GM23338 (cell line): Measurements from ENCODE around the gene ENTPD7.

Experiments
- CREB1 ChIP-seq: fragments of 250-450 bp; sonication (Bioruptor Pico); IDR thresholded peaks from 2 replicates; pipeline ENCODE4 v1.5.0; 2020; ENCODE audit warnings: low read depth, mild to moderate bottlenecking, moderate library complexity
- EZH2 ChIP-seq: fragments of 200-600 bp; sonication (generic); IDR thresholded peaks from one replicate; pipeline ENCODE4 v1.8.0; 2017; ENCODE audit warnings: antibody characterized with exemption, mild to moderate bottlenecking, low read depth; ENCODE audit not compliant: unreplicated experiment
- EZH2phosphoT487 ChIP-seq: fragments of 200-600 bp; sonication (generic); IDR thresholded peaks from one replicate; pipeline ENCODE4 v1.8.1; 2018; ENCODE audit warnings: antibody characterized with exemption; ENCODE audit not compliant: unreplicated experiment
- JUNB ChIP-seq: IDR thresholded peaks from one replicate; pipeline ENCODE4 v1.6.1; 2016; ENCODE audit warnings: antibody characterized with exemption; ENCODE audit not compliant: unreplicated experiment
- NANOG ChIP-seq: IDR thresholded peaks from 2 replicates; pipeline ENCODE4 v1.6.1; 2016; ENCODE audit warnings: antibody characterized with exemption, borderline replicate concordance
- POLR2AphosphoS5 ChIP-seq: IDR thresholded peaks from 2 replicates; pipeline ENCODE4 v1.6.1; 2016; ENCODE audit warnings: antibody characterized with exemption, low read depth
- STAT1 ChIP-seq: IDR thresholded peaks from one replicate; pipeline ENCODE4 v1.6.1; 2016; ENCODE audit warnings: antibody characterized with exemption; ENCODE audit not compliant: unreplicated experiment
- ZNF114 ChIP-seq: fragments of 250-450 bp; sonication (Bioruptor Pico); IDR thresholded peaks from 2 replicates; pipeline ENCODE4 v1.5.0; 2020; ENCODE audit warnings: mild to moderate bottlenecking, moderate library complexity
- ZNF331 ChIP-seq: fragments of 250-450 bp; sonication (Bioruptor Pico); IDR thresholded peaks from 2 replicates; pipeline ENCODE4 v1.5.0; 2020; ENCODE audit warnings: low read depth, mild to moderate bottlenecking, moderate library complexity
- TF ChIP-seq, protein P1 (sequence below), 2 experiments: fragments of 200-600 bp in 1 of 2; sonication (generic) in 1 of 2; conservative IDR thresholded peaks; 2 replicates each; pipeline versions ENCODE4 v1.5.1 to v1.6.1; 2016 to 2017; ENCODE audit warnings: antibody characterized with exemption in 2 of 2, low read depth in 2 of 2, mild to moderate bottlenecking in 2 of 2, moderate library complexity in 1 of 2
- TF ChIP-seq, protein P2 (sequence below): IDR thresholded peaks from one replicate; pipeline ENCODE4 v1.6.1; 2018; ENCODE audit warnings: antibody characterized with exemption; ENCODE audit not compliant: unreplicated experiment
- TF ChIP-seq, protein P3 (sequence below): IDR thresholded peaks from 2 replicates; pipeline ENCODE4 v1.6.1; 2016; ENCODE audit warnings: antibody characterized with exemption

DNA sequence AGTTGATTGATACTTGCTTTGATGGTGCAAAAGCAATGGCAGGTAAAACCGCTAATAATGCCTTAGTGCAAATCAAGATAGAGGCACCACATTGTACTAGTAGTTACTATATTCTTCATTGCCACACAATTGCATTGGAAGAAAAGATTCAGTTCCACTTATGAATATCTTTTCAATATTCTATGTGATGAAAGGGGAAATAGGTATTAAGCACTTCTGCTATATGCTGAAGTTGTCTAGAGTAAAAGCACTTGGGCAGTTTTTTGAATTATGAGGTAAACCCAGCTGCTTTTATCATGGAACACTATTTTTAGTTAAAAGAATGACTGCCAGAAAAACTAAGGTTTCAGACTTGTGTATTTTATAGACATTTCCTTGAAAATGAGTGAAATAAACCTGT lies 15.5 kb downstream of the ENTPD7 start:
- TF ChIP-seq, protein P1, sequence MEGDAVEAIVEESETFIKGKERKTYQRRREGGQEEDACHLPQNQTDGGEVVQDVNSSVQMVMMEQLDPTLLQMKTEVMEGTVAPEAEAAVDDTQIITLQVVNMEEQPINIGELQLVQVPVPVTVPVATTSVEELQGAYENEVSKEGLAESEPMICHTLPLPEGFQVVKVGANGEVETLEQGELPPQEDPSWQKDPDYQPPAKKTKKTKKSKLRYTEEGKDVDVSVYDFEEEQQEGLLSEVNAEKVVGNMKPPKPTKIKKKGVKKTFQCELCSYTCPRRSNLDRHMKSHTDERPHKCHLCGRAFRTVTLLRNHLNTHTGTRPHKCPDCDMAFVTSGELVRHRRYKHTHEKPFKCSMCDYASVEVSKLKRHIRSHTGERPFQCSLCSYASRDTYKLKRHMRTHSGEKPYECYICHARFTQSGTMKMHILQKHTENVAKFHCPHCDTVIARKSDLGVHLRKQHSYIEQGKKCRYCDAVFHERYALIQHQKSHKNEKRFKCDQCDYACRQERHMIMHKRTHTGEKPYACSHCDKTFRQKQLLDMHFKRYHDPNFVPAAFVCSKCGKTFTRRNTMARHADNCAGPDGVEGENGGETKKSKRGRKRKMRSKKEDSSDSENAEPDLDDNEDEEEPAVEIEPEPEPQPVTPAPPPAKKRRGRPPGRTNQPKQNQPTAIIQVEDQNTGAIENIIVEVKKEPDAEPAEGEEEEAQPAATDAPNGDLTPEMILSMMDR (conservative IDR thresholded peaks at IDR 0.05; ENCODE audit: low read depth in 2 of 2) = no peak
- TF ChIP-seq POLR2AphosphoS5 (no peak), EZH2phosphoT487 (no peak), ZNF331 (CRISPR knock-in tag) (no peak), EZH2 (no peak), CREB1 (CRISPR knock-in tag) (no peak), STAT1 (no peak), ZNF114 (no peak), JUNB (no peak), NANOG (no peak)
- TF ChIP-seq, protein P2, sequence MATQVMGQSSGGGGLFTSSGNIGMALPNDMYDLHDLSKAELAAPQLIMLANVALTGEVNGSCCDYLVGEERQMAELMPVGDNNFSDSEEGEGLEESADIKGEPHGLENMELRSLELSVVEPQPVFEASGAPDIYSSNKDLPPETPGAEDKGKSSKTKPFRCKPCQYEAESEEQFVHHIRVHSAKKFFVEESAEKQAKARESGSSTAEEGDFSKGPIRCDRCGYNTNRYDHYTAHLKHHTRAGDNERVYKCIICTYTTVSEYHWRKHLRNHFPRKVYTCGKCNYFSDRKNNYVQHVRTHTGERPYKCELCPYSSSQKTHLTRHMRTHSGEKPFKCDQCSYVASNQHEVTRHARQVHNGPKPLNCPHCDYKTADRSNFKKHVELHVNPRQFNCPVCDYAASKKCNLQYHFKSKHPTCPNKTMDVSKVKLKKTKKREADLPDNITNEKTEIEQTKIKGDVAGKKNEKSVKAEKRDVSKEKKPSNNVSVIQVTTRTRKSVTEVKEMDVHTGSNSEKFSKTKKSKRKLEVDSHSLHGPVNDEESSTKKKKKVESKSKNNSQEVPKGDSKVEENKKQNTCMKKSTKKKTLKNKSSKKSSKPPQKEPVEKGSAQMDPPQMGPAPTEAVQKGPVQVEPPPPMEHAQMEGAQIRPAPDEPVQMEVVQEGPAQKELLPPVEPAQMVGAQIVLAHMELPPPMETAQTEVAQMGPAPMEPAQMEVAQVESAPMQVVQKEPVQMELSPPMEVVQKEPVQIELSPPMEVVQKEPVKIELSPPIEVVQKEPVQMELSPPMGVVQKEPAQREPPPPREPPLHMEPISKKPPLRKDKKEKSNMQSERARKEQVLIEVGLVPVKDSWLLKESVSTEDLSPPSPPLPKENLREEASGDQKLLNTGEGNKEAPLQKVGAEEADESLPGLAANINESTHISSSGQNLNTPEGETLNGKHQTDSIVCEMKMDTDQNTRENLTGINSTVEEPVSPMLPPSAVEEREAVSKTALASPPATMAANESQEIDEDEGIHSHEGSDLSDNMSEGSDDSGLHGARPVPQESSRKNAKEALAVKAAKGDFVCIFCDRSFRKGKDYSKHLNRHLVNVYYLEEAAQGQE = no peak
- TF ChIP-seq, protein P3, sequence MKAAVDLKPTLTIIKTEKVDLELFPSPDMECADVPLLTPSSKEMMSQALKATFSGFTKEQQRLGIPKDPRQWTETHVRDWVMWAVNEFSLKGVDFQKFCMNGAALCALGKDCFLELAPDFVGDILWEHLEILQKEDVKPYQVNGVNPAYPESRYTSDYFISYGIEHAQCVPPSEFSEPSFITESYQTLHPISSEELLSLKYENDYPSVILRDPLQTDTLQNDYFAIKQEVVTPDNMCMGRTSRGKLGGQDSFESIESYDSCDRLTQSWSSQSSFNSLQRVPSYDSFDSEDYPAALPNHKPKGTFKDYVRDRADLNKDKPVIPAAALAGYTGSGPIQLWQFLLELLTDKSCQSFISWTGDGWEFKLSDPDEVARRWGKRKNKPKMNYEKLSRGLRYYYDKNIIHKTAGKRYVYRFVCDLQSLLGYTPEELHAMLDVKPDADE = no peak
